ENCODE measurements around the gene SUSD4.

SUSD4 gene

DNA sequence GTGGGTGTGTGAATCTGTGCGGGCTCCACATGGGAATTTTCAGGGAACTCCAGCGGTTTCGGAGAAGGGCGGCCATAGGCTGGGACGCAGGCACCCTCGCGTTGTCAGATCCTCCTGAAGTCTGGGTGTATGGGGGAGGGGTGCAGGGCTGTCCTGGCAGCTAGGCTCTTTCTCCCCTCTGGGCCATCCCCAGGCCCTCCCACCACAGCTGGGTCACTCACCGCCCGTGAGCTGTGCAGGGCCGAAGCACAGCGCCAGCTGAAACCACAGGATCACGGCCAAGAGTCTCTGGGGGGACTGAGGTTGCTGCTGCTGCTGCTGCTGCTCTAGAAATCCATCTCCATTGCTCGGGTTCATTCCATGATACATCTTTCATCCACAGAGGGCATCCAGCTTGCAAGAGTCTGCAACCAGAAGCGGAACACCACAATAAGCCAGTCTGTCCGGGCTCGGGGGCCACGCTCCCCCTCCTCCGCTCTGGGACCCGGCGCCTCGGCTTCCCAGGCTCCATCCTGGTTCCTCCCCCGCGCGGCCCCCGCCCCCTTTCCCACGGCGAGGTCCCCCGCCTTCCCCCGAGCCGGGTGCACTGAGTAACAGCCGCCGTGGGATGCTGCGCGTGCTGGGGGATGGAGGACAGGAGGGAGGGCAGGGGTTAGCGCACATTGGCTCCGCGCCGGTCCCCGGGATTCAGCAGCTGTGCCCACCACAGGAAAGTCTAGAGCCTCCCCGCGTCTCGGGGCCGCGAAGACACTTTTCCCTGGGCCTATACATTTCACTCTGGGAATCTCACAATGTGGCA lies 720 bp downstream of the SUSD4 start:
- DNase-seq (ENCODE audit: low read depth in 2 of 2): no peak

DNA sequence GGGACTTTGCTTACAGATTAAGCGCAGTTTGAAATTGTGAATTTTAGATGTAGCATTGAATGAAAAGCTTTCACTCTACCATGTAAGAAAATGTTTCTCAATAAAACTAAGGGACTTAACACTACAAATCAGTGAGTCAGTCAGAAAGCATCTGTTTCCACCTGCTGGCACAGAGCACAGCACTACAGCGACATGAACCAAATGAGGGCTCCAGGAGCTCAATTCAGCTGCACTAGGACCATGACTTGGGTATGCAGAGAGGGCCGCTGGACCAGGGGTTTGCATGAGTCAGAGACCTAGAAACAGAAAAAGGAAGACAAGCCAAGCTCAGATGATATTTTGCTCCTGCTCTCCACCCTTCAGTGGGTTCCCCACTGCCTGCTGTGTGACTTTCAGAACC lies 5.2 kb downstream of the SUSD4 start:
- no peak for DNase-seq (ENCODE audit: low read depth in 2 of 2)

DNA sequence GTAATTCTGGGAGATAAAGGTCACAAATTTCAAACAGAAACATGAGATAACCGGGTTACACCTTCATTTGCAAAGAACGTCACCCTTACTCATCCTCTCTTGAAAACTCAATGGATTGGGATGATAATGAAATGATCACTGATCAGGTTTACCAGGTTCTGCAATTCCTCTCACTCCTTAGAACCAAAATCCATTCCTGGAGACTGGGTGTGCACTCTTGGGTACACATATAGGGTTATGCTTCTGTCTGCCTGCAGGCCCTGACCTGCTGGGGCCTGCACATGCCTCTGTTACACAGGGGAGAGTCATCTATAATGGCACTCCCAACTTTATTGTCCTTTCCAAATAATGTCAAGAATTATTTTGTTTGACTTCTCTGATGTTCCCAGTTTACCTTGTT lies 8.3 kb downstream of the SUSD4 start:
- DNase-seq (ENCODE audit: low read depth in 2 of 2): no peak

GRCh38 chr1:223353939-223354338 lies 10.0 kb downstream of the SUSD4 start:
- no peak for DNase-seq (ENCODE audit: low read depth in 2 of 2)

GRCh38 chr1:223352944-223353343 lies 11.0 kb downstream of the SUSD4 start:
- DNase-seq (ENCODE audit: low read depth in 2 of 2): no peak

GRCh38 chr1:223350361-223350908 lies 13.5 kb downstream of the SUSD4 start:
- no peak for DNase-seq (ENCODE audit: low read depth in 2 of 2)

- DNase-seq (ENCODE audit: low read depth in 2 of 2): no peak
Measured at GRCh38 chr1:223349241-223349640, 14.7 kb downstream of the SUSD4 start.

DNA sequence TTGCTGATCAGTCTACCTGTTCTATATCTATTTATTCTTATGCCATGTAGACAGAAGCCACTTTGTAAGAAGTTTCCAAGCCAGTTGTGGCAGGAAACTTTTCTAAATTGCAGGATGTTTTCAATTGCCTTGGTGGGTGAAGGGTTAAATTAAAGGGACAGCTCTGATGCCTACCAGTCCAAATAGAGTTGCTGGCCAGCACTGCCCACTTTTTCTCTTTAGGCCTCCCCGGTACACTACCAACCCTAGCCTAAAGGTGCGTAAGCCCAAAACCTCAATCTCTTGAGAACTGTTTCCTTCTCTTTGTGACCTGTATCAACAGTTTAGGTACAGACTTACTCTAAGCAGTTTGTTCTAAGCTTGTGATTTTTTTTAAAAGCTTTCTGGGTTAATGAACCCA lies 15.5 kb downstream of the SUSD4 start:
- DNase-seq (ENCODE audit: low read depth in 2 of 2): no peak

GRCh38 chr1:223347583-223347982 lies 16.4 kb downstream of the SUSD4 start:
- DNase-seq (ENCODE audit: low read depth in 2 of 2): no peak

DNA sequence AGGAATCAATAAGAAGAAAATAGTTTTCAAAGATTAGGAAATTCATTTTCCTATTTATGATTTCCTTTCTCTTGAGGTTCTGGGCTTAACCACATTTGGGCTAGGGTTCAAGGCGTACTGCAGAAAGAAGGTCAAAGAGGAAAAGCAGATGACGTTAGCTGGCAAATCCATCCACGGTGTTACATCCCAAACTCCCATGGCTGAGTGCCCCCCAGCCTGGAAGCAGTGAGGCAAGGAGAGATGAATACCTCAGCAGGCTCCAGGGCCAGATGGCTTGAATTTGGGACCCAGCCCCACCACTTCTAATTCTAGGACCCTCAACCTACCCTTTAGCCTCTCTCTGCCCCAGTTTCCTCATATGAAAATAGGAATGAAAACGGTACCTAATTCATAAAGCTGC lies 17.7 kb downstream of the SUSD4 start:
- no peak for DNase-seq (ENCODE audit: low read depth in 2 of 2)

DNA sequence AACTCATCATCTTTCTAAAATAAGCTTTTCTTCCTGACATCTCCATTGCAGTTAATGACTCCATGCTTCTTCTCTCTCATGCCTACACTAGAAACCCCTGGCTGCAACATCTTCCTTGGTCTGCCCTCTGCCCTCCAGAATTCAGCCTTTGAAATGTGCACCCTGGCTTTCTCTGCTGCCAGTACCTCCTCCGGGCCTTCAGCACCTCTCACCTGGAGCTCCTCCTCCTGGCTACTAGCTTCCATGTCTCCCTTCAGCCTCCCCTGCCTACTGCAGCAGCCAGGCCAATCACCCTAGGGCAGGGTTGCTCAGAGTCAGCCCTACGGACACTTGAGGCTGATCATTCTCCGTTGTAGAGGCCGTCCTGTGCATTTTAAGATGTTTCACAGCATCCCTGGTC lies 18.3 kb downstream of the SUSD4 start:
- DNase-seq (ENCODE audit: low read depth in 2 of 2): no peak

- no peak for DNase-seq (ENCODE audit: low read depth in 2 of 2)
Measured at GRCh38 chr1:223344491-223344890, 19.5 kb downstream of the SUSD4 start.

DNA sequence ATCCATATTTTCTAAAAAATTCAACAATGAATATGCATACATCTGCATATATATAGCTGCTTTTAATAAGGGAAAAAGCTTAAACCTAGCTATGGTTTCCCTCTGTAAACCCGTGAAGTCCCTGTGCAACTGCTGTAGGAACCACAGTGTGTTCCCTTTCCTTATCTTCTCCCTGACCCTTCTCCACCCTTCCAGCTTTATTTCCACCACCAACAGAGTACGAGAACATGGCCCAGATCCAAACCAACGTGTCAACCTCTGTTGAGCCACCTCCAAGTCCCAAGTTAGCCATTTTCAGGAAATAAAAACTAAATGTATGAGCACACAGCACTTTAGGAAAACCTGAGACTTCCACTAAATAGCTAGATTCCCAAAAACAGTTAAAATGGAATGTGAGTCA lies 20.3 kb downstream of the SUSD4 start:
- no peak for DNase-seq (ENCODE audit: low read depth in 2 of 2)

DNA sequence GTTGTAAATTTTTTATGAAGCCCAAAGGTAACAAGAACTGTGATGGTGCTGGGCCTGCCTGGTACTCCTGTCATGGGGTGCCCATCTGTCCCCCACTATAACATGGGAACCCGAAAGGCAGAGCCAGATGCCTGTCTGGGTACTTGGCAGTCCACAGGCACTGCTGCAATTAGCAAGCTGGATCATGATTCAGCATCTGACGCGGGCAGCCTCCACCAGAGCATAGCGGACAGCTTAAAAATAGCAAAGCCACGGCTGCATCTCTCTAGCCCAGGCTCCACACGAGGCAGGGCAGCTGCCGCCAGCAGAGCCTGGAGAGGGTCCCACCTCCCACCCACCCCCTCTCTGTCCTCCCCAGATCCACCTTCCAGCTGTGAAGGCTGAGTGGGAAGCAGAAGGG lies 22.9 kb downstream of the SUSD4 start:
- no peak for DNase-seq (ENCODE audit: low read depth in 2 of 2)

DNA sequence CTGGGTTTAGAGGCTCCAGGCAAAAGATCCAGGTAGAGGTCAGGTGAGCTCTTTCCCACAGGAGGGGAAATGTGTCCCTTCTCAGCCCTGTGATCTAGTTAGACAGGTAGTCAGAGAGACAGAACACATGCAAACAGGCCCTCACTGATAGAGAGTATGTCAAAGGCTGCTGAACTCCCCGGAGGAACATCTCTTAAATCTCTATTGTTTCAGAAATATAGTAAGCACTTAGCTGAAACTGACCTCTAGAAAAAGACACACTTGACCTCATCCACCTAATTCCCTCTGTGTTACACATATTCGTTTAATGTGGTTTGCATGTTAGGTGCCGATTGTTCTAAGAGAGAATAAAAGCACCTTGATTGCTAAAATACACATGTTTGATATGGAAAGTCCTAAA lies 23.3 kb downstream of the SUSD4 start:
- no peak for DNase-seq (ENCODE audit: low read depth in 2 of 2)

GRCh38 chr1:223339861-223340260 lies 24.1 kb downstream of the SUSD4 start:
- DNase-seq (ENCODE audit: low read depth in 2 of 2): no peak

- DNase-seq (ENCODE audit: low read depth in 2 of 2): no peak
Measured at GRCh38 chr1:223338811-223339746, 24.9 kb downstream of the SUSD4 start.

DNA sequence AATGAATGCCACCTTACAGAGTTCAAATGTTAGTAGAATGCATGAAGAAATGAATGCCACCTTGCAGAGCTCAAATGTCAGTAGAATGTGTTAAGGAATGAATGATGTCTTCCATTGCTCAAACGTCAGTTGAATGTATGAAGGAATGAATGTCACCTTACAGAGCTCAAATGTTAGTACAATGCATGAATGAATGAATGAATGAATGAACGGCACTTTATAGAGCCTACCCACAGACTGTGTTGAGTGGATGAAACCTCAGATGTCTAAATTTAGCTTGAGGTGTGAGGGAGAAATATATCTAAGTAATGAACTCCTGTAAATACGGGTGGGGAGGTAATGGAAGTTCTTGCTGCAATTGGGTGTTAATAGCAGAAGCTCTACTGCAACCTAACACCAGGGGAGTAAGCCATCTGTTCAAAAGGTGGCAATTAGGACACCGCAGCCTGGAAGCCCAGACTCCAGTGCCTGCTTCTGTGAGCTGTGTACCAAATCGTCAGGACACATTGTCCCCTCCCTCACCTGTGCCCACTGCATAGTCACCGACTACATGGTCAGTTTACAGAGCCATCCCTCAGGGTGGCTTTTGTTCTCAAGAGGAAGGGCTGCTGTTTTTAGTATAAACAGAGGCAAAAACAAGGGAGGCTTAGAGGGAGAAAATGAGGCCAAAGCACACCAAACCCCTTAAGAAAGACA lies 26.7 kb downstream of the SUSD4 start:
- no peak for DNase-seq (ENCODE audit: low read depth in 2 of 2)

- DNase-seq (ENCODE audit: low read depth in 2 of 2): no peak
Measured at GRCh38 chr1:223334156-223334555, 29.8 kb downstream of the SUSD4 start.

- DNase-seq (ENCODE audit: low read depth in 2 of 2): no peak
Measured at GRCh38 chr1:223332997-223333396, 31.0 kb downstream of the SUSD4 start.

DNA sequence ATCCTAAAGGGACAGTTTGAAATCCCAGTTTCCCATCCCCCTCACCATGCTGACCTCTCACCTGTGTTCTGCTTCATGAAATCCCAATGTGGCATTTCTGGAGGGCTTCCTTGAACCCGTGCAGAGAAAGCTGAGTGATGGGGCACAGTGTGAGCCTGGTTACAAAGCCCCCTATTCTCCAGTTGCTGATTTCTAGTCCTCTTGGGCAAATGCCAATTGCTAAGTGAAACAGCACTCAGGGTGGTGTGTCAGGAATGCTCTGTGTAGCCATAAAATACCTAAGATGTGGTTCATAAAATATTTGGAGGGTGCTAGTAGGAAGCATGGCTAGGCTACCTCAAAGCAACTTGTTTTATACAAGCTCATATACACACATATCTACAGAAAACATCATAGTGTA lies 32.0 kb downstream of the SUSD4 start:
- no peak for DNase-seq (ENCODE audit: low read depth in 2 of 2)

DNA sequence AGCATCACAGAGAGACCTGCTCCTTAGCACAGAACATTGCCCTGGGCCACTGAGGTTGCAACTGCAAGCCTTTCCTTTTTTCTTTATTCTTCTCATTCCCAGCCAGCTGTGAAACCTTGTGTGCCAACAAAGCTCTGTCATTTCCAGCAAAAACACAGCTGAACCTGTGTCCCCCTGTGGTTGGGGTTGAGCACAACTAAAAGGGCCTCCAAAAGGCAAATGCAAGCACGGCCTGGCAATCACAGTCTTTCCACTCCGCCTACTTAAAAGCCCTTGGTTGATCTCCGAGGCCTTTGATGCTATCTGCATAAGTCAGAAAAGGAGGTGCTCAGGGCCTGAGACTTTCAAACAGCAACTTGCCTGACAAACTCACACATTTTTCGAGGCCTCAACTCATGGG lies 32.7 kb downstream of the SUSD4 start:
- no peak for DNase-seq (ENCODE audit: low read depth in 2 of 2)

Data from stimulated activated CD4-positive, alpha-beta T cell treated with anti-CD3 and anti-CD28 coated beads, Interleukin-1b, Interleukin-23, amount 100 ng/mL, for 1 hour (primary cell).